ENCODE measurements around the gene PNKD. TPM values are rescaled to one million over a fixed set of nuclear protein-coding genes. Genes with fewer than 3 reads are reported as not detected.

The PNKD gene
- total RNA-seq, 2 experiments from 2014 or later, result 30.1 to 31.8 TPM

Other genes with a start within 250 kb of the PNKD start
- gene RUFY4, start 201.3 kb upstream of the PNKD start, total RNA-seq, result 1 to 10 TPM; 2.1 to 3.2 TPM
- gene CXCR2, start 144.5 kb upstream of the PNKD start, total RNA-seq, result under 1 TPM; 0.13 to 0.15 TPM
- 1 to 10 TPM; 2.7 to 3.0 TPM for gene CXCR1, start 103.6 kb upstream of the PNKD start, total RNA-seq
- 100 to 1,000 TPM; 765 to 778 TPM for gene ARPC2, start 53.3 kb upstream of the PNKD start, total RNA-seq
- under 1 TPM; 0.68 to 0.75 TPM for gene GPBAR1, start 9.5 kb upstream of the PNKD start, total RNA-seq
- gene AAMP, start 382 bp upstream of the PNKD start, total RNA-seq, result 10 to 100 TPM; 44.2 to 46.8 TPM
- 100 to 1,000 TPM; 105 to 107 TPM for gene TMBIM1, start 22.0 kb downstream of the PNKD start, total RNA-seq
- not detected for gene CATIP, start 86.3 kb downstream of the PNKD start, total RNA-seq
- gene SLC11A1, start 111.8 kb downstream of the PNKD start, total RNA-seq, result under 1 TPM; 0.13 to 0.25 TPM
- gene CTDSP1, start 129.3 kb downstream of the PNKD start, total RNA-seq, result 100 to 1,000 TPM; 203 to 205 TPM
- not detected for gene VIL1, start 148.6 kb downstream of the PNKD start, total RNA-seq